Dermis blood vessel endothelial cell (primary cell): ENCODE results near the gene DNAH1. TPM values are rescaled to one million over a fixed set of nuclear protein-coding genes. Genes with fewer than 3 reads are reported as not detected.

Source experiments
- DNase-seq: peaks from one replicate; pipeline ENCODE4 v3.0.0; 2010
- total RNA-seq: library from RNA; depleted of rRNA; stranded (reverse); fragments of >200 nt; gene quantifications from 2 replicates; pipeline ENCODE4 v1.2.3, GENCODE V29; 2014

DNAH1 gene
- total RNA-seq, 1 donor from 2014 or later = 5.6 TPM

GRCh38 chr3:52405601-52406110, 89.5 kb downstream of the DNAH1 start:
- no peak for DNase-seq

GRCh38 chr3:52406231-52406661, 90.1 kb downstream of the DNAH1 start:
- no peak for DNase-seq

GRCh38 chr3:52406791-52407510, 90.8 kb downstream of the DNAH1 start:
- DNase-seq = no peak

- no peak for DNase-seq
Observed at GRCh38 chr3:52407779-52408178, 91.7 kb downstream of the DNAH1 start.

GRCh38 chr3:52408466-52408865, 92.3 kb downstream of the DNAH1 start:
- DNase-seq = no peak

- no peak for DNase-seq
Observed at GRCh38 chr3:52415800-52416199, 99.7 kb downstream of the DNAH1 start.

- DNase-seq = no peak
Observed at GRCh38 chr3:52420388-52420787, 104.3 kb downstream of the DNAH1 start.

- no peak for DNase-seq
Observed at GRCh38 chr3:52422669-52423068, 106.5 kb downstream of the DNAH1 start.

GRCh38 chr3:52423173-52423572, 107.1 kb downstream of the DNAH1 start:
- DNase-seq = no peak

- peak; percentile 95 for DNase-seq
Observed at GRCh38 chr3:52428151-52429005, 112.3 kb downstream of the DNAH1 start.

- DNase-seq = peak; percentile 29
Observed at GRCh38 chr3:52429031-52429430, 112.9 kb downstream of the DNAH1 start.

GRCh38 chr3:52429779-52430415, 113.8 kb downstream of the DNAH1 start:
- DNase-seq = peak; percentile 99

- no peak for DNase-seq
Observed at GRCh38 chr3:52430416-52430810, 114.3 kb downstream of the DNAH1 start.

GRCh38 chr3:52431459-52432223, 115.5 kb downstream of the DNAH1 start:
- DNase-seq = no peak

- no peak for DNase-seq
Observed at GRCh38 chr3:52432225-52432624, 116.1 kb downstream of the DNAH1 start.

- no peak for DNase-seq
Observed at GRCh38 chr3:52432691-52433141, 116.6 kb downstream of the DNAH1 start.

GRCh38 chr3:52433328-52433995, 117.3 kb downstream of the DNAH1 start:
- DNase-seq = no peak

GRCh38 chr3:52433996-52434479, 117.9 kb downstream of the DNAH1 start:
- no peak for DNase-seq

GRCh38 chr3:52434491-52435115, 118.5 kb downstream of the DNAH1 start:
- no peak for DNase-seq

GRCh38 chr3:52435246-52436101, 119.4 kb downstream of the DNAH1 start:
- DNase-seq = peak; percentile 45
